Measurements from ENCODE around the gene SEMA5A.

Gene SEMA5A

GRCh38 chr5:9173281-9174048 is 372.4 kb downstream of the SEMA5A start:
- H3K27ac ChIP-seq, result no peak overlapping the region
- no peak for TF ChIP-seq CTCF (conservative IDR thresholded peaks at IDR 0.05)

GRCh38 chr5:9170026-9170425 is 375.8 kb downstream of the SEMA5A start:
- H3K27ac ChIP-seq, result no peak overlapping the region
- TF ChIP-seq CTCF (conservative IDR thresholded peaks at IDR 0.05), result no peak

GRCh38 chr5:9169557-9169902 is 376.3 kb downstream of the SEMA5A start:
- H3K27ac ChIP-seq, result no peak overlapping the region
- no peak for TF ChIP-seq CTCF (conservative IDR thresholded peaks at IDR 0.05)

GRCh38 chr5:9168791-9169556 is 376.9 kb downstream of the SEMA5A start:
- H3K27ac ChIP-seq, result no peak overlapping the region
- no peak for TF ChIP-seq CTCF (conservative IDR thresholded peaks at IDR 0.05)

- no peak overlapping the region for H3K27ac ChIP-seq
- TF ChIP-seq CTCF (conservative IDR thresholded peaks at IDR 0.05), result no peak
Observed at GRCh38 chr5:9166202-9167112, 379.4 kb downstream of the SEMA5A start.

- no peak overlapping the region for H3K27ac ChIP-seq
- no peak for TF ChIP-seq CTCF (conservative IDR thresholded peaks at IDR 0.05)
Observed at GRCh38 chr5:9165546-9165945, 380.3 kb downstream of the SEMA5A start.

GRCh38 chr5:9160747-9161146 is 385.1 kb downstream of the SEMA5A start:
- TF ChIP-seq CTCF (conservative IDR thresholded peaks at IDR 0.05), result no peak
- no peak overlapping the region for H3K27ac ChIP-seq

All from VCaP (cell line).